Measurements from ENCODE around the gene C5orf63. TPM values are rescaled to one million over a fixed set of nuclear protein-coding genes. Genes with fewer than 3 reads are reported as not detected.
A peak's percentile ranks its signal among the peaks of the same experiment; 100 is the strongest.

The C5orf63 gene
- total and polyA plus RNA-seq, 10 of the 15 experiments (the other 5 are each of a cell fraction or from before 2014, with no cell fraction given), result 8.7 to 54.3 (median 11.9) TPM

DNA sequence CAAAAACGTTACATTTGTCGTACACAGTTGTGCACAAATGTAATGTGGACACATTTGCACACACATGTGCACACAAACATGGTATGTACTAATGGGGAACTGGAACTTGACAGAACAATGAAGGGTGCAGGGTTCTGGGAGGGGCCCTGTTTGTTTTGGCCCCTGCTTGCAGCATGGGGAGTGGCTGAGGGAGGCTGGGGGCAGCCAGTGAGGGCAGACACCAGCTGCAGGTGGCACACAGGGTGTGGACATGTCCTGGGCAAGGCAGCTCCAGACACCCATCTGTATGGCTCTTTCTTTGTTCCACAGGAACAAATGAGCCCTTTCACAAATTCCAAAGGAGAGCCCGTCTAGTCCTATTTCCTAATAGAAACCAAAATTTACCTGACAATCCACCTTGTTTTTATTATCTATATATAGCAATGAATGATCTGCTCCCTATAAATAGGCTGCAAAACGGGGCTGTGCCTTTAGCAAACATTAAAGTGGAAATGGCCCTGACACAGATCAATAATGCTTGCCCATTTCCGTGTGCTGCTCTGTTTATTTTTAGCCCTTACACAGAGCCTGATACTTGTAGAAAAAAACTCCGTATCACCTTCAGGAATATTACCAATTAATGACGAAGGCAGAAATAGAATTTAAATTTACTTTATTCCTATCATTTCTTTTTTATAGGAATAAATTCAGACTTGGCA, 69.4 kb downstream of the C5orf63 start (continued):
- TF ChIP-seq, protein P1, sequence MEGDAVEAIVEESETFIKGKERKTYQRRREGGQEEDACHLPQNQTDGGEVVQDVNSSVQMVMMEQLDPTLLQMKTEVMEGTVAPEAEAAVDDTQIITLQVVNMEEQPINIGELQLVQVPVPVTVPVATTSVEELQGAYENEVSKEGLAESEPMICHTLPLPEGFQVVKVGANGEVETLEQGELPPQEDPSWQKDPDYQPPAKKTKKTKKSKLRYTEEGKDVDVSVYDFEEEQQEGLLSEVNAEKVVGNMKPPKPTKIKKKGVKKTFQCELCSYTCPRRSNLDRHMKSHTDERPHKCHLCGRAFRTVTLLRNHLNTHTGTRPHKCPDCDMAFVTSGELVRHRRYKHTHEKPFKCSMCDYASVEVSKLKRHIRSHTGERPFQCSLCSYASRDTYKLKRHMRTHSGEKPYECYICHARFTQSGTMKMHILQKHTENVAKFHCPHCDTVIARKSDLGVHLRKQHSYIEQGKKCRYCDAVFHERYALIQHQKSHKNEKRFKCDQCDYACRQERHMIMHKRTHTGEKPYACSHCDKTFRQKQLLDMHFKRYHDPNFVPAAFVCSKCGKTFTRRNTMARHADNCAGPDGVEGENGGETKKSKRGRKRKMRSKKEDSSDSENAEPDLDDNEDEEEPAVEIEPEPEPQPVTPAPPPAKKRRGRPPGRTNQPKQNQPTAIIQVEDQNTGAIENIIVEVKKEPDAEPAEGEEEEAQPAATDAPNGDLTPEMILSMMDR (IDR thresholded peaks at IDR 0.05 in 2 of 3, conservative IDR thresholded peaks at IDR 0.05 in 1 of 3; ENCODE audit: control insufficient read depth in 2 of 3, extremely low read depth in 1 of 3, insufficient read depth in 1 of 3, low read depth in 3 of 3, low read length in 3 of 3), result no peak

DNA sequence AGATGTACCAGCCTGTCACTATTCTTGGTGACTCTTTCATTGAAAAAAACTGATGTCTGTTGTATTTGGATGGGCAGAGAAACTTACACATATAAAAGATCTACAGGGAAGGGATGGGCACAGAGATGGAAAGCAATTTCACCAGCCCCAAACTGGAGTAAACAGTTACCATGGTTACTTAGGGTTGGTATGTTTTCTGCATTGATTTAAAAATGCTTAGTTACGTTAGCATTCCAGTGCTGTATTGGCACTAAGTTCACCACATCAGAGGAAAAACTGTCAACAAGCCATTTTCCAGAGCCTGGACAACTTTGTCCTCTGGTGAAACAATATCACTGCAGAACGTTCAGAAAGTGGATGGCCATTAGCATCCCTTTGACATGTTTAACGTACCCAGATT, 70.9 kb downstream of the C5orf63 start:
- FAIRE-seq, result no peak
- RAD21 ChIA-PET (ENCODE audit: unreplicated experiment), result no interaction called here

More for the DNA sequence above, 70.9 kb downstream of the C5orf63 start:
- Histone ChIP-seq H3K79me2 (ENCODE audit: control insufficient read depth, insufficient read depth, low read length) (no peaks in the 10 kb centered on the region), H3K9ac (ENCODE audit: control insufficient read depth, insufficient read depth, low read length) (no peak overlapping the region), H4K20me1 (ENCODE audit: control insufficient read depth, insufficient read depth) (no peaks in the 10 kb centered on the region), H3K36me3 (ENCODE audit: control insufficient read depth in 2 of 2, insufficient read depth in 2 of 2, low read length in 1 of 2) (no peaks in the 10 kb centered on the region; a peak in 1 of 4 replicates), H3K27ac (ENCODE audit: control insufficient read depth, insufficient read depth) (no peak overlapping the region), H3K4me2 (ENCODE audit: control insufficient read depth, insufficient read depth) (no peak overlapping the region), H3K4me1 (ENCODE audit: control insufficient read depth, insufficient read depth, low read length) (peaks cover 5% of the 10 kb centered on the region), H3K9me3 (replicated peaks; ENCODE audit: control insufficient read depth, insufficient read depth, low read length) (no peaks in the 10 kb centered on the region; the same call in 2 of the 3 replicates), H2AFZ (ENCODE audit: control insufficient read depth, low read depth, low read length) (no peak overlapping the region), H3K27me3 (replicated peaks in 1 of 2; ENCODE audit: control insufficient read depth in 2 of 2, insufficient read depth in 2 of 2, low read length in 1 of 2) (no peaks in the 10 kb centered on the region), H3K4me3 (no peak overlapping the region)
- in situ Hi-C loops (cut with MboI) (no loop called here), intact Hi-C loops (cut with micrococcal nuclease; ENCODE audit: unreplicated experiment) (no loop called here)
- ChIA-PET CTCF (no interaction called here), SMC1A (ENCODE audit: uncharacterized antibody, unreplicated experiment) (interaction anchor here (1.4 kb wide), 1 partner anchor 9 kb away, joined by 6 read pairs; no protein-coding TSS in a partner anchor), POLR2A (no interaction called here)
- ATAC-seq, result no peak
- TF ChIP-seq, protein P2, sequence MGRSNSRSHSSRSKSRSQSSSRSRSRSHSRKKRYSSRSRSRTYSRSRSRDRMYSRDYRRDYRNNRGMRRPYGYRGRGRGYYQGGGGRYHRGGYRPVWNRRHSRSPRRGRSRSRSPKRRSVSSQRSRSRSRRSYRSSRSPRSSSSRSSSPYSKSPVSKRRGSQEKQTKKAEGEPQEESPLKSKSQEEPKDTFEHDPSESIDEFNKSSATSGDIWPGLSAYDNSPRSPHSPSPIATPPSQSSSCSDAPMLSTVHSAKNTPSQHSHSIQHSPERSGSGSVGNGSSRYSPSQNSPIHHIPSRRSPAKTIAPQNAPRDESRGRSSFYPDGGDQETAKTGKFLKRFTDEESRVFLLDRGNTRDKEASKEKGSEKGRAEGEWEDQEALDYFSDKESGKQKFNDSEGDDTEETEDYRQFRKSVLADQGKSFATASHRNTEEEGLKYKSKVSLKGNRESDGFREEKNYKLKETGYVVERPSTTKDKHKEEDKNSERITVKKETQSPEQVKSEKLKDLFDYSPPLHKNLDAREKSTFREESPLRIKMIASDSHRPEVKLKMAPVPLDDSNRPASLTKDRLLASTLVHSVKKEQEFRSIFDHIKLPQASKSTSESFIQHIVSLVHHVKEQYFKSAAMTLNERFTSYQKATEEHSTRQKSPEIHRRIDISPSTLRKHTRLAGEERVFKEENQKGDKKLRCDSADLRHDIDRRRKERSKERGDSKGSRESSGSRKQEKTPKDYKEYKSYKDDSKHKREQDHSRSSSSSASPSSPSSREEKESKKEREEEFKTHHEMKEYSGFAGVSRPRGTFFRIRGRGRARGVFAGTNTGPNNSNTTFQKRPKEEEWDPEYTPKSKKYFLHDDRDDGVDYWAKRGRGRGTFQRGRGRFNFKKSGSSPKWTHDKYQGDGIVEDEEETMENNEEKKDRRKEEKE (IDR thresholded peaks at IDR 0.05), result no peak
- TF ChIP-seq TCF12 (IDR thresholded peaks at IDR 0.05; ENCODE audit: low read depth, low read length), result no peak
- TF ChIP-seq ZBED1 (IDR thresholded peaks at IDR 0.05; ENCODE audit: borderline replicate concordance), result no peak
- TF ChIP-seq, protein P1 (IDR thresholded peaks at IDR 0.05 in 2 of 3, conservative IDR thresholded peaks at IDR 0.05 in 1 of 3; ENCODE audit: control insufficient read depth in 2 of 3, extremely low read depth in 1 of 3, insufficient read depth in 1 of 3, low read depth in 3 of 3, low read length in 3 of 3), result no peak
- no peak for TF ChIP-seq NFYB (IDR thresholded peaks at IDR 0.05; ENCODE audit: insufficient read depth, low read depth, low read length)
- TF ChIP-seq BMI1 (IDR thresholded peaks at IDR 0.05; ENCODE audit: borderline replicate concordance), result 0 out of 2 replicates have a peak, but pooled peaks have one; percentile 30
- BruUV-seq (replicated peaks), result no TSS peak
- no peak for DNase-seq (ENCODE audit: low read depth, low spot score)
- 71% methylated on average over 3 of the region's 3 CpGs for WGBS (ENCODE audit: insufficient coverage, insufficient replicate concordance, low lambda C conversion rate, missing lambda C conversion rate)

Data from GM12878 (cell line).